Left lobe of liver (tissue), 2 donors: Measurements from ENCODE around the gene PVR. TPM values are rescaled to one million over a fixed set of nuclear protein-coding genes. Genes with fewer than 3 reads are reported as not detected.
"Not testable (repeated sequence)": the region's sequence is repeated elsewhere in the genome, so short reads cannot be mapped to it uniquely, and the experiment has no call there.

Experiments used
- ATAC-seq: fragments of 200-7000 bp; cut with Tn5 transposase; one replicate; pipeline ENCODE4 v1.9.1; 2020; ENCODE audit warnings: mild to moderate bottlenecking, moderate library complexity
- DNase-seq: peaks from one replicate; pipeline ENCODE4 v3.0.0-alpha.2; 2020; ENCODE audit warnings: low spot score
- total RNA-seq: library from RNA; stranded (reverse); gene quantifications from one replicate; pipeline ENCODE4 v1.2.1, GENCODE V29; 2021
- donor health status: DM: no; HTN: no; CAD: no; lungs with moderate emphysema.
- donor health status: DM: no; HTN: yes; CAD: no.

PVR gene
- total RNA-seq, 1 donor from 2014 or later, result 29.6 TPM

- ATAC-seq, result not testable (repeated sequence)
These were observed 26.3 kb downstream of the PVR start for GRCh38 chr19:44670027-44670426.

GRCh38 chr19:44671400-44671799 is 27.7 kb downstream of the PVR start, which contains the start of gene CEACAM19:
Gene CEACAM19, plus strand, starts transcription at chr19:44671482. Its CDS starts 450 bp downstream, at chr19:44671932.
- ATAC-seq (no peak), DNase-seq (no peak)

More at GRCh38 chr19:44670027-44670426, 26.3 kb downstream of the PVR start:
- DNase-seq, result not testable (repeated sequence)

- ATAC-seq (peak; percentile 13), DNase-seq (no peak)
These were observed 28.5 kb downstream of the PVR start for GRCh38 chr19:44672226-44672625.

- no peak for DNase-seq
- ATAC-seq, result no peak
These were observed 29.8 kb downstream of the PVR start for GRCh38 chr19:44673510-44673909.

GRCh38 chr19:44675521-44675920 is 31.8 kb downstream of the PVR start:
- DNase-seq (no peak), ATAC-seq (no peak)

GRCh38 chr19:44677019-44677811 is 33.5 kb downstream of the PVR start:
- ATAC-seq, result no peak
- DNase-seq, result no peak

- DNase-seq (no peak), ATAC-seq (no peak)
These were observed 36.8 kb downstream of the PVR start for GRCh38 chr19:44680536-44680935.

GRCh38 chr19:44681992-44682790 is 38.5 kb downstream of the PVR start:
- ATAC-seq, result no peak
- no peak for DNase-seq

GRCh38 chr19:44682807-44683206 is 39.1 kb downstream of the PVR start:
- ATAC-seq (no peak), DNase-seq (no peak)

GRCh38 chr19:44683434-44684210 is 39.9 kb downstream of the PVR start:
- ATAC-seq (no peak), DNase-seq (no peak)

GRCh38 chr19:44684396-44684795 is 40.7 kb downstream of the PVR start:
- not testable (repeated sequence) for ATAC-seq, DNase-seq

- DNase-seq (no peak), ATAC-seq (peak; percentile 7)
These were observed 41.5 kb downstream of the PVR start for GRCh38 chr19:44684892-44685863.

- no peak for DNase-seq
- peak; percentile 6 for ATAC-seq
These were observed 42.2 kb downstream of the PVR start for GRCh38 chr19:44685877-44686276.

GRCh38 chr19:44686896-44687295 is 43.2 kb downstream of the PVR start:
- ATAC-seq (no peak), DNase-seq (no peak)

- ATAC-seq (no peak), DNase-seq (no peak)
These were observed 44.2 kb downstream of the PVR start for GRCh38 chr19:44687888-44688287.

GRCh38 chr19:44689290-44690130 is 45.8 kb downstream of the PVR start:
- DNase-seq (peak; percentile 72), ATAC-seq (peak; percentile 70)

- ATAC-seq (no peak), DNase-seq (no peak)
These were observed 46.4 kb downstream of the PVR start for GRCh38 chr19:44690131-44690440.

- DNase-seq (no peak), ATAC-seq (no peak)
These were observed 48.6 kb downstream of the PVR start for GRCh38 chr19:44692379-44692721.

- DNase-seq (no peak), ATAC-seq (peak; percentile 11)
These were observed 50.5 kb downstream of the PVR start for GRCh38 chr19:44694184-44694579.
